OCI-LY3 (cell line): Measurements from ENCODE around the gene CYBC1.

Source experiments
- H2AFZ ChIP-seq: fragments of 200-600, 300-600 bp; shearing (Covaris generic); 2 replicates; pipeline ENCODE4 v1.6.0; 2014; ENCODE audit warnings: antibody characterized with exemption, low read depth, low read length
- H3K27ac ChIP-seq: fragments of 200-600, 300-600 bp; sonication (generic); 2 replicates; pipeline ENCODE4 v1.5.1; 2014; ENCODE audit warnings: mild to moderate bottlenecking, low read length, moderate library complexity, mixed read lengths
- H3K27me3 ChIP-seq: fragments of 200-600, 300-600 bp; sonication (generic); 2 replicates; pipeline ENCODE4 v1.6.1; 2014; ENCODE audit warnings: low read depth, low read length, mixed read lengths
- H3K36me3 ChIP-seq: fragments of 200-600, 300-600 bp; sonication (generic); replicated peaks from 2 replicates; pipeline ENCODE3; 2014; ENCODE audit warnings: low read depth, low read length, mixed read lengths
- H3K4me1 ChIP-seq: fragments of 300-600, 200-600 bp; sonication (generic); 2 replicates; pipeline ENCODE4 v1.6.1; 2014; ENCODE audit warnings: low read length, mixed read lengths
- H3K4me2 ChIP-seq: fragments of 200-600, 300-600 bp; sonication (generic); 2 replicates; pipeline ENCODE4 v1.6.1; 2014; ENCODE audit warnings: low read length, mixed read lengths
- H3K4me3 ChIP-seq: fragments of 300-600, 200-600 bp; sonication (generic); 2 replicates; pipeline ENCODE4 v1.5.1; 2014; ENCODE audit warnings: antibody characterized with exemption, mild to moderate bottlenecking, low read length, moderate library complexity
- H3K79me2 ChIP-seq: fragments of 300-600, 200-600 bp; shearing (Covaris generic); 2 replicates; pipeline ENCODE4 v1.6.1; 2014; ENCODE audit warnings: mild to moderate bottlenecking, low read length, mixed read lengths
- H3K9ac ChIP-seq: fragments of 300-600, 200-600 bp; shearing (Covaris generic); 2 replicates; pipeline ENCODE4 v1.6.0; 2014; ENCODE audit warnings: mild to moderate bottlenecking, low read length, moderate library complexity
- H3K9me3 ChIP-seq: fragments of 200-600, 300-600 bp; shearing (Covaris generic); 2 replicates; pipeline ENCODE4 v1.6.1; 2014; ENCODE audit warnings: low read length, mixed read lengths; ENCODE audit not compliant: insufficient read depth
- H4K20me1 ChIP-seq: fragments of 200-600, 300-600 bp; sonication (generic); 2 replicates; pipeline ENCODE4 v1.6.1; 2016; ENCODE audit warnings: low read length, mixed read lengths; ENCODE audit not compliant: insufficient read depth
- CTCF ChIP-seq: fragments of 200-600, 300-600 bp; sonication (generic); IDR thresholded peaks from 2 replicates; pipeline ENCODE4 v1.5.1; 2014; ENCODE audit warnings: antibody characterized with exemption, low read length, low read depth
- EZH2phosphoT487 ChIP-seq: fragments of 200-600 bp; shearing (Covaris generic); IDR thresholded peaks from 2 replicates; pipeline ENCODE4 v1.6.1; 2018; ENCODE audit warnings: antibody characterized with exemption, mixed run types, low read depth

Gene CYBC1

DNA sequence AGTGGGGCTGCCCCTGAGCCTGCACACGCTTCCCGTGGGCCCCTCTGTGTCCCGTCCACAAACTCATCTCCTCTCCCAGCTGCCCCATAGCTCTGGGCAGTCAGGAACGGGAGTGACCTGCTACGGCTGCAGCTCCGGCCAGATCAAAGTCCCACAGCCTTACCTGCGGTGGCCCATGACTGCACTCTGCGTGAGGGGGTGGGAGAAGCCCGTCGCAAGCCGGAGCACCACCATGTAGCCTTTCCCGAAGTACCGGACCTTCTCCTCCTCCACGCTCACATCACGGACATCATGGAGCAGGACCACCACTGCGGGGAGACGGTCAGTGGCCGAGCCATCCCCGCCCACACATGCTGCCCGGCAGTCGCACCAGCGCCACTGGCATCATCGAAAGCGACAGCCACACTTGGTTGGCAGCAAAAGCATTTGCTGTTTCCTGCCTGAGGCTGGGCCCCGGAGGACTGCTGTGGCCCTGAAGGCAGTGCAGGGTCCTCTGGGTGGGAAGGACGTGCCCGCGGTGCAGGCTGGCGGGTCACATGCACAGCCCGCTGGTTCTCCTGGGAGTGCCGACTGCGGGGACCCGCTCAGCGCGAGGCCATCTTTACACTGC, 6.2 kb downstream of the CYBC1 start:
- Histone ChIP-seq H3K27me3 (no peaks in the 10 kb centered on the region), H4K20me1 (peaks cover 47% of the 10 kb centered on the region), H3K36me3 (peaks cover 58% of the 10 kb centered on the region), H3K4me1 (peaks cover 25% of the 10 kb centered on the region), H3K4me3 (no peak overlapping the region), H2AFZ (no peak overlapping the region), H3K9me3 (no peaks in the 10 kb centered on the region), H3K27ac (no peak overlapping the region), H3K4me2 (no peak overlapping the region), H3K79me2 (peaks cover 36% of the 10 kb centered on the region), H3K9ac (no peak overlapping the region)
- no peak for TF ChIP-seq EZH2phosphoT487
- no peak for TF ChIP-seq CTCF

DNA sequence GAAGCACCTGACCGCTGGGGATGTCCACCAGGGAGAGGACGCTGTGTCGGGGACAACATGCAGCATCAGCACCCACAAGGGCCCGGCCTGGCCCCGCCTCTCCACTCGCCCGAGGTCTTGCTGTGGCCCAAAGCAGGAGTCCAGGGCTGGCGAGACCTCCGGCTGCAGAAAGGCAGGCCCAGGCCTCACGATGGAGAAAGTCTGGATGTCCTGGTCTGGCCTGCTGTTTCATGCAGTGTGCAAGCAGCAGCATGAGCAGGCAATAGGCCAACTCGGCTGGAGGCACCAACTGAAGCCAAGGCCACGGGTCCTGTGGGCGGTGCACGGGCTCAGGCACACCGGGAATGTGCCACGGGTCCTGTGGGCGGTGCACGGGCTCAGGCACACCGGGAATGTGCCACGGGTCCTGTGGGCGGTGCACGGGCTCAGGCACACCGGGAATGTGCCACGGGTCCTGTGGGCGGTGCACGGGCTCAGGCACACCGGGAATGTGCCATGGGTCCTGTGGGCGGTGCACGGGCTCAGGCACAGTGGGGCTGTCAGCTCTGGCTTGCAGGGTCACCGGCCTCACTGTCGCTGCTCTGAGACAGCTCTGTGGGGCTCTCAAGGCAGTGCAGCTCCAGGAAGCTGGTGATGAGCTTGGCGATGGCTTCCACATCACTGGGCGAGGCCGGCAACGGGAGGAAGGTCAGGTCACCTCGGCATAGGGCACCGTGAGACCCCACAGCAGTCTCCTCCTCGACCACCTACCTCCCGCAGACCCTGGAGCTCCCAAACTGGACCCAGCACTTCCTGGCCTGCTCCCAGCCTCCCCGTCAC, 6.9 kb downstream of the CYBC1 start:
- TF ChIP-seq EZH2phosphoT487 = no peak
- no peak for TF ChIP-seq CTCF
- peaks cover 18% of the 10 kb centered on the region for H3K4me1 ChIP-seq

DNA sequence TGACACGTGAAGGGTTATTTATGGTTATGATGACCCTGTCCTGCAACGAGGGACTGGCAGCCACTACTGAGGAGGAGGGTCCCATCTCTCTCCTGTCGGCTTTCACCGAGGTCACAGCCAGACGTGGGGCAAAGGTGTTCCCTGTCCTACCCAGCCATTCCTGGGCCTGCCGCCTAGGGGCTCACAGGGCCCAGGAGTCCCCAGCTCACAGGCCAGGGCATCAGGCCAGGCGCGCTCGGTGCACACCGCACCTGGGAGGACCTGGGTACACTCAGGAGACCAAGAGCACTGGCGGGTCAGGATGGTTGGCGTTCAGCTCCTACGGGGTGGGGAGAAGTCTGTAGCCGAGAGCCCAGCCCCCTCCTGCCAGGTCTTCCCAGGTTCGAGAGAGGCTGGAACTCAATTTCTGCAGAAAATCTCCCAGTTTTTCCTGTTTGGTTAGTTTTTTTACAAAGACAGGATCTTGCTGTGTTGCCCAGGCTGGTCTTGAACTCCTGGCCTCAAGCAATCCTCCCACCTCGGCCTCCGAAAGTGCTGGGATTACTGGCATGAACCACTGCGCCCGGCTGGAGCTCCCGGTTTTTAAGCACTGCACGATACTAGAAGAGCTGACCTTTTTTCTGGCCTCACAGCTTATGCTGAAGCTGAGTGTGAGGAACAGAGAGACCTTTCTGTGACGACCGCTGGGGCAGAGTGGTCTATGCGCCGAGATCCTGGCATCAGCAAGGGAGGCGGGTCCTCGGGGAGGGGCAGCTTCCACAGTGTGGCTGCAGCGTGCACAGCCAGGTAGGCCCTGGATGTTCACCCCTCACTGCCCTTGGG, 7.7 kb downstream of the CYBC1 start:
- H3K36me3 ChIP-seq = peaks cover 50% of the 10 kb centered on the region
- H2AFZ ChIP-seq = no peak overlapping the region
- peaks cover 25% of the 10 kb centered on the region for H3K79me2 ChIP-seq
- no peak overlapping the region for H3K4me2 ChIP-seq
- H3K4me1 ChIP-seq = peaks cover 14% of the 10 kb centered on the region
- no peak overlapping the region for H3K4me3 ChIP-seq
- H3K27me3 ChIP-seq = no peaks in the 10 kb centered on the region
- no peak overlapping the region for H3K9ac ChIP-seq
- peaks cover 44% of the 10 kb centered on the region for H4K20me1 ChIP-seq
- H3K27ac ChIP-seq = no peak overlapping the region
- TF ChIP-seq EZH2phosphoT487 (no peak), CTCF (no peak)
- H3K9me3 ChIP-seq = no peaks in the 10 kb centered on the region

More for the DNA sequence above, 6.9 kb downstream of the CYBC1 start:
- H3K9me3 ChIP-seq = no peaks in the 10 kb centered on the region
- H3K4me3 ChIP-seq = no peak overlapping the region
- H3K27me3 ChIP-seq = no peaks in the 10 kb centered on the region
- H3K27ac ChIP-seq = no peak overlapping the region
- H3K36me3 ChIP-seq = peaks cover 53% of the 10 kb centered on the region
- peaks cover 30% of the 10 kb centered on the region for H3K79me2 ChIP-seq
- no peak overlapping the region for H2AFZ ChIP-seq
- peaks cover 47% of the 10 kb centered on the region for H4K20me1 ChIP-seq
- no peak overlapping the region for H3K9ac ChIP-seq
- H3K4me2 ChIP-seq = no peak overlapping the region
